GM18868 (cell line): ENCODE data around the gene MRPL55.

ENCODE experiments used
- ATAC-seq: cut with Tn5 transposase; IDR thresholded peaks from one replicate; pipeline ENCODE4 v1.9.1; 2021; ENCODE audit warnings: mild to moderate bottlenecking, moderate library complexity; ENCODE audit not compliant: unreplicated experiment

MRPL55 gene

GRCh38 chr1:228088586-228089498, 20.3 kb downstream of the MRPL55 start:
- no peak for ATAC-seq

- no peak for ATAC-seq
Observed at GRCh38 chr1:228087771-228088251, 21.3 kb downstream of the MRPL55 start.

GRCh38 chr1:228085287-228085951, 23.7 kb downstream of the MRPL55 start:
- ATAC-seq, result no peak

GRCh38 chr1:228084797-228085196, 24.3 kb downstream of the MRPL55 start:
- no peak for ATAC-seq

- ATAC-seq, result no peak
Observed at GRCh38 chr1:228084325-228084724, 24.8 kb downstream of the MRPL55 start.

- ATAC-seq, result no peak
Observed at GRCh38 chr1:228083871-228084278, 25.2 kb downstream of the MRPL55 start.

GRCh38 chr1:228082918-228083870, 25.9 kb downstream of the MRPL55 start:
- ATAC-seq, result peak; percentile 9

- ATAC-seq, result peak; percentile 79
Observed at GRCh38 chr1:228082214-228082917, 26.7 kb downstream of the MRPL55 start, which contains the start of gene ARF1. Gene ARF1, plus strand, starts transcription at chr1:228082708. Its CDS starts 14,407 bp downstream, at chr1:228097115.

- peak; percentile 32 for ATAC-seq
Observed at GRCh38 chr1:228081578-228082213, 27.4 kb downstream of the MRPL55 start.

- no peak for ATAC-seq
Observed at GRCh38 chr1:228081144-228081543, 28.0 kb downstream of the MRPL55 start.

GRCh38 chr1:228079601-228080263, 29.4 kb downstream of the MRPL55 start:
- ATAC-seq, result no peak

GRCh38 chr1:228079013-228079412, 30.1 kb downstream of the MRPL55 start:
- ATAC-seq, result no peak

GRCh38 chr1:228077565-228078330, 31.4 kb downstream of the MRPL55 start:
- no peak for ATAC-seq

- ATAC-seq, result no peak
Observed at GRCh38 chr1:228076796-228077430, 32.2 kb downstream of the MRPL55 start.

GRCh38 chr1:228075801-228076271, 33.3 kb downstream of the MRPL55 start:
- ATAC-seq, result no peak

GRCh38 chr1:228074954-228075730, 34.0 kb downstream of the MRPL55 start:
- ATAC-seq, result no peak
